RWPE2 (cell line): ENCODE results near the gene MEF2C.

ENCODE experiments used
- ATAC-seq: fragments of 200-7000 bp; cut with Tn5 transposase; 3 replicates; pipeline ENCODE4 v1.9.1; 2021; ENCODE audit warnings: low read depth
- DNase-seq: peaks from one replicate; pipeline ENCODE4 v3.0.0-alpha.2; 2020; ENCODE audit warnings: low spot score
- H3K27ac ChIP-seq: fragments of 450-650 bp; 2 replicates; pipeline ENCODE4 v1.5.1; 2017; ENCODE audit warnings: mild to moderate bottlenecking; ENCODE audit not compliant: poor library complexity, severe bottlenecking
- H3K27me3 ChIP-seq: fragments of 250-450 bp; sonication (Bioruptor Pico); 2 replicates; pipeline ENCODE4 v1.5.1; 2021; ENCODE audit warnings: mild to moderate bottlenecking, moderate library complexity; ENCODE audit not compliant: insufficient read depth, poor library complexity, severe bottlenecking
- H3K36me3 ChIP-seq: fragments of 250-450 bp; sonication (Bioruptor Pico); 2 replicates; pipeline ENCODE4 v1.5.1; 2020; ENCODE audit warnings: low read depth, mild to moderate bottlenecking, moderate library complexity
- H3K4me1 ChIP-seq: fragments of 250-450 bp; sonication (Bioruptor Pico); 2 replicates; pipeline ENCODE4 v1.5.1; 2021; ENCODE audit warnings: mild to moderate bottlenecking, moderate library complexity; ENCODE audit not compliant: insufficient read depth, poor library complexity, severe bottlenecking
- H3K4me3 ChIP-seq: fragments of 250-450 bp; sonication (Bioruptor Pico); 2 replicates; pipeline ENCODE4 v1.5.1; 2021; ENCODE audit warnings: mild to moderate bottlenecking, moderate library complexity; ENCODE audit not compliant: severe bottlenecking
- H3K9me3 ChIP-seq: fragments of 250-450 bp; sonication (Bioruptor Pico); 2 replicates; pipeline ENCODE4 v1.5.1; 2021; ENCODE audit warnings: mild to moderate bottlenecking, moderate library complexity; ENCODE audit not compliant: severe bottlenecking
- TF ChIP-seq, protein P1 (sequence below): fragments of 450-650 bp; IDR thresholded peaks from one replicate; pipeline ENCODE4 v1.5.1; 2017; ENCODE audit warnings: mild to moderate bottlenecking, moderate library complexity; ENCODE audit not compliant: poor library complexity, severe bottlenecking

The MEF2C gene

DNA sequence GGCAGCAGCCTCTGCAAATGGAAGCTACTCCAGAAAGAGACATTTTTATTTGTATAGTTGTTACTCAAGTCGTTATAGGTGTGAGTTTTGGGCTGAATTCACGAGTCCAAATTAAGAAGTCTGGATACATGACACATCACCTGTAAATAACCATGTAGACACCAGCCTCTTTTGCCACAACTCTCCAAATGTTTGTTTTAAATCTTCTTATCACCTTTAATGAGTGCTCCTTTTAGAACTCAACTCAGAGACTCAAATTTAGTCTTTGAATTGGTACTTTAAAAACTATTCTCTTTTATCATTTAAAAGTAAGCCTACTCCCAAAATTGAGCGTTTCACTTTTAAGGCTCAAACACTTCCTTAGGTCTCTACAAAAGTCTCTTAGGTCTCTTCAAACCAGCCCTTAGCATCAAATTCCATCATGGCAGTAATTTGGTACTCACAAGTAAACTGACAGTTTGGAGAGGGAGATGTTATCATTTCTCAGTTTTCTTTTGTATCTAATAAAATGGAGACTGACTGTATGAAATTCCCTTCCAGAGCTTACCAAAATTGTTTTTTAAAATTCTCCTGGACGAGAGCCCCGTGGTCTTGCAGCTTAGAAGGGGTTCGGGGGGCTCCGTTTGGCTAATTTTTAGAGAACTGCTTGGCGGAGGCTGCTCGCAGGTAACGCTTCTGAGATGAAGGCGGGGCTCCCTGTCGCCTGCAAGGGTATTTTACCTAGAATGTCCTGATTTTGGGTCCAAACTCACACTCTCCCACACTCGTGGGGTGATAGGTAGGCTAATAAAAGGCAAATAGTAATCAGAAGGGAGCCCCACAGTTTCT, 194.6 kb downstream of the MEF2C start:
- ATAC-seq = no peak
- no peaks in the 10 kb centered on the region for H3K36me3 ChIP-seq
- TF ChIP-seq, protein P1, sequence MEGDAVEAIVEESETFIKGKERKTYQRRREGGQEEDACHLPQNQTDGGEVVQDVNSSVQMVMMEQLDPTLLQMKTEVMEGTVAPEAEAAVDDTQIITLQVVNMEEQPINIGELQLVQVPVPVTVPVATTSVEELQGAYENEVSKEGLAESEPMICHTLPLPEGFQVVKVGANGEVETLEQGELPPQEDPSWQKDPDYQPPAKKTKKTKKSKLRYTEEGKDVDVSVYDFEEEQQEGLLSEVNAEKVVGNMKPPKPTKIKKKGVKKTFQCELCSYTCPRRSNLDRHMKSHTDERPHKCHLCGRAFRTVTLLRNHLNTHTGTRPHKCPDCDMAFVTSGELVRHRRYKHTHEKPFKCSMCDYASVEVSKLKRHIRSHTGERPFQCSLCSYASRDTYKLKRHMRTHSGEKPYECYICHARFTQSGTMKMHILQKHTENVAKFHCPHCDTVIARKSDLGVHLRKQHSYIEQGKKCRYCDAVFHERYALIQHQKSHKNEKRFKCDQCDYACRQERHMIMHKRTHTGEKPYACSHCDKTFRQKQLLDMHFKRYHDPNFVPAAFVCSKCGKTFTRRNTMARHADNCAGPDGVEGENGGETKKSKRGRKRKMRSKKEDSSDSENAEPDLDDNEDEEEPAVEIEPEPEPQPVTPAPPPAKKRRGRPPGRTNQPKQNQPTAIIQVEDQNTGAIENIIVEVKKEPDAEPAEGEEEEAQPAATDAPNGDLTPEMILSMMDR = no peak
- H3K4me3 ChIP-seq = no peak overlapping the region
- peaks cover 100% of the 10 kb centered on the region for H3K27me3 ChIP-seq
- DNase-seq = no peak
- no peaks in the 10 kb centered on the region for H3K4me1 ChIP-seq
- H3K27ac ChIP-seq = no peak overlapping the region
- H3K9me3 ChIP-seq = no peaks in the 10 kb centered on the region

DNA sequence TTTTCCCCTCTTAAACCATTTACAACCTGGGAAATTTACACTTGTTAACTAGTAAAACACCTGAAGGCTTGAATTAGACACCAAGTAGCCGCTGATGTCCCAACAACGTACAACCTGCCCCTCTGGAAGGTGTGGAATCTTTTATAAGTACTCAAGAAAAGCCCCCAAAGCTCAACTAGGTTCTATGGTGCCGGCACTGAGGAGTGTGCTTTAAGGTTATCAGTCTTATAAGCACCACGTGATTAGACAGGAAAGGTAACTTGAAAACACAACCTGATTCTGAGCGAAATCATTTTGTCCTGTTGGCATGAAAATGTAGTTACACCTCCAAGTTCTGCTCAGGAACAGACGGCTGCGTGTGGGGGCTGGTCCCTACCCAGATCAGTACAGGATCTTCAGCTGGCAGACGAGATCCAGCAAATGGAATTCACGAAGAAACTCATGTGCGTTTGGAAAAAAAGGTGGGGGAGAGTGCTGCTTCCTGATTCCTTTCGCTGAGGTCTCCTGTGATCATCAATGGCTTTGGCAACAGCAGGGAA, 195.5 kb downstream of the MEF2C start:
- Histone ChIP-seq H3K27ac (no peak overlapping the region), H3K36me3 (no peaks in the 10 kb centered on the region), H3K4me3 (no peak overlapping the region), H3K9me3 (no peaks in the 10 kb centered on the region), H3K4me1 (no peaks in the 10 kb centered on the region), H3K27me3 (peaks cover 100% of the 10 kb centered on the region)
- TF ChIP-seq, protein P1 = no peak
- DNase-seq (no peak), ATAC-seq (no peak)

DNA sequence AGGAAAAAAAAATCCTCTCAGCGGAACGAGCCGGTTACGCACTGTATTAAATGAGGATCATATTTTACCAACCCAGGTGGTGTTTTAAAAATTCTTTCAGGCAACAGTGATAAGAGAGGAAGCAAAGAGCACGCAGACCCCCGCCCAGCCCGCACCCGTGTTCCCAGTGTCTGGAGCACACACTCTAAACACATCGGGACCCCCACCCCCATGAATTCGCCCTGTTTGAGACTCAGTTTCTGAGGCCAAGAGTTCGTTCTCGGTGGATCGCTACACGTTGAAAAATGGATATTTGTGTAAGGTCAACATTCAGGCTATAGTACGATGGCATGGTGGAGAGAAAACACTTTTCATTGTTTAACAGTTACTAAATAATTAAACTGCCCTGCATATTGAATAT, 196.3 kb downstream of the MEF2C start:
- peaks cover 100% of the 10 kb centered on the region for H3K27me3 ChIP-seq
- H3K4me3 ChIP-seq = no peak overlapping the region
- H3K36me3 ChIP-seq = no peaks in the 10 kb centered on the region
- H3K27ac ChIP-seq = no peak overlapping the region
- no peaks in the 10 kb centered on the region for H3K9me3 ChIP-seq
- no peak for ATAC-seq
- DNase-seq = no peak
- H3K4me1 ChIP-seq = no peaks in the 10 kb centered on the region
- TF ChIP-seq, protein P1 = no peak

DNA sequence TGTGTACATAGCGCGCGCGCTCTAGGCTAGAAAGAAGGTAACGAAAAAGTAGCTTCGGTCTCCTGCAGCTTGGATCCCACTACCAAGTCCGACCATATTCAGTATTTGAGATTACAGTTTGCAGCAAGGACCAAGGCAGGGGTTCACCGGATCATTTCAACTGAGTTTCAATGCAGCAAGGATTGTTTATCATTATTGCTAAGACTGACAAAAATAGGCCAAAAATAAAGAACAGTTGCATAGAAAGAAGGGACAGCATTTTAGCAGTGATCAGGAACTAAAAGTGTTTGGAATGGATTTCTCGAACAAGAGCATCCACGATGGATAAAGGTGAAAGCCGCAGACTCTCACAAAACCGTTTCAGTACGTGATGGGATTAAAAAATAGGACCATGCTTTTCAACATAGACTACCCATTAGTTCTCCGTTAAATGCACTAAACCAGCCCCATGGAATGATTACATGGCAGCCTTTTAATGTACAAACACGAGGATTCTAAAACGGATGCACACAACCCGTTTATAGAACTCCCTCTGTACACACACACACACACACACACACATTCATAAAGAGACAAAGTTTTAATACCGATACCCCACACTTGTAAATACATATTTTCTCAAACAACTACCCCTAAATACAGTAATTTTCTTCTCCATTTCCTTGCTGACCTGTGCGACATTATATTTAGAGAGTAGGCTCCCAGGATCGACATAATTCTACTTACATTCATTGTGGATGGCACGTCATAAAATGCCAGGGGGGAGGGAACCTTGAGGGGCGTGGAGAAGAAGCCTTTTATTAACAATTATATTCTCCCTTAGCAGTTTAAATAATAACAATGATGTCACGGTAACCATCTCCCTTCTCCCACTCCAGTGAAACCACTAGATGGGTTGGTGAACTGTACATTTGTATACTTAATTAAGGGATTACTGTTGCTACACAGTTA, 197.1 kb downstream of the MEF2C start:
- DNase-seq = no peak
- Histone ChIP-seq H3K27me3 (peaks cover 100% of the 10 kb centered on the region), H3K27ac (no peak overlapping the region), H3K4me1 (no peaks in the 10 kb centered on the region), H3K4me3 (no peak overlapping the region), H3K36me3 (no peaks in the 10 kb centered on the region), H3K9me3 (no peaks in the 10 kb centered on the region)
- TF ChIP-seq, protein P1 = no peak
- ATAC-seq = no peak
